ENCODE measurements around the gene NHLH2. TPM values are rescaled to one million over a fixed set of nuclear protein-coding genes. Genes with fewer than 3 reads are reported as not detected.

Gene NHLH2
- not detected in 5 replicates for total RNA-seq (2022; extraction: Qiagen RNA extraction; ENCODE audit: low read depth)

DNA sequence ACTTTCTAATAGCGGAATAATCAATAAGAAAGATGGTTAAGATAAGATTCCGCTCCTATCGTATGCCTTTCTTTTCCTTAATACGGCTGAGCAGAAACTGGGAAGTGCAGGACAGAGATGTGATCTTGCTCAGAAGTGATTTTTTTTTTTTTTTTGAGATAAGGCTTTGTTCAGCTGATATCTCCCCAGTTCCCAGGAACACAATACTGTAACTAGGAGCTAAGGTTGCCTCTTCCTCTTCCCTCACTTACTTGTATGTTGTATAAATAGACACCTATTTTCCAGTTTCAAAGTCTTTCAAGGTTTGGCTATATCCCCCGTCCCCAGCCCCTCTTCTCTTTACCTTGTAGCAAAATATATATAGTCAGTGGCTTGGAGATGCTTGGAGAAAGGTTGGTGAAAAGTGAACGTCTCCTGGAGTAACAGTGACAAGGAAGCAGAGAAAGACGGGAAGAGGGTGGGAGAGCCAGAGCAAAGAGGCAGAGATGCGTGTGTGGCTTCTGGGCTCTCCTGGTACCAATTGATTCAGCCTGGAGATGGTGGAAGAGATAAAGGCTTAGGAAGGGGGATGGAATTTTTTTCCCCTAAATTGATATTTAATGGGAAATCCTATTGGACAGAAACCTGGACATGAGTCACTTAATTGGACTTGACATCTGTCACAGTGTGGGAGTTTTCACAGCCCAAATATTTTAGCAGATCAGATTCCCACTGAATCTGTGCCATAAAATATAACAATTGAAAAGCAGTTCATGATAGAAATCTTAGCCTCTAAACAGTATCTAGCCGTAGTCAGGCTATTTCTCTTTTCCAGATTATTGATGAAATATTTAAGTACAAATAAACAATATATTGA is at the start of gene NHLH2:
Gene NHLH2 (minus strand): TSS at position 522 of the 856 bp plus-strand sequence. CDS start 2,754 bp downstream, outside the sequence.

Other genes starting within 250 kb of the NHLH2 start
- 16.3 to 21.8 TPM (median 20.2 TPM) in 5 replicates for gene VANGL1, start 199.2 kb downstream of the NHLH2 start, total RNA-seq (2022; extraction: Qiagen RNA extraction; ENCODE audit: low read depth)
- gene CASQ2, start 72.4 kb downstream of the NHLH2 start, total RNA-seq (2022; extraction: Qiagen RNA extraction; ENCODE audit: low read depth), result not detected in 5 replicates
- 0.49 to 0.73 TPM (median 0.61 TPM) in 5 replicates for gene SLC22A15, start 135.4 kb upstream of the NHLH2 start, total RNA-seq (2022; extraction: Qiagen RNA extraction; ENCODE audit: low read depth)

Data from A549 treated with CpdA at 1 μM for 4 hours (cell line).